ENCODE data around the gene FAM241A. TPM values are rescaled to one million over a fixed set of nuclear protein-coding genes. Genes with fewer than 3 reads are reported as not detected.

The FAM241A gene
- total and polyA plus RNA-seq, 2 of the 13 experiments (the other 11 are each of a cell fraction or from before 2014, with no cell fraction given) = 0.61 to 0.69 TPM

DNA sequence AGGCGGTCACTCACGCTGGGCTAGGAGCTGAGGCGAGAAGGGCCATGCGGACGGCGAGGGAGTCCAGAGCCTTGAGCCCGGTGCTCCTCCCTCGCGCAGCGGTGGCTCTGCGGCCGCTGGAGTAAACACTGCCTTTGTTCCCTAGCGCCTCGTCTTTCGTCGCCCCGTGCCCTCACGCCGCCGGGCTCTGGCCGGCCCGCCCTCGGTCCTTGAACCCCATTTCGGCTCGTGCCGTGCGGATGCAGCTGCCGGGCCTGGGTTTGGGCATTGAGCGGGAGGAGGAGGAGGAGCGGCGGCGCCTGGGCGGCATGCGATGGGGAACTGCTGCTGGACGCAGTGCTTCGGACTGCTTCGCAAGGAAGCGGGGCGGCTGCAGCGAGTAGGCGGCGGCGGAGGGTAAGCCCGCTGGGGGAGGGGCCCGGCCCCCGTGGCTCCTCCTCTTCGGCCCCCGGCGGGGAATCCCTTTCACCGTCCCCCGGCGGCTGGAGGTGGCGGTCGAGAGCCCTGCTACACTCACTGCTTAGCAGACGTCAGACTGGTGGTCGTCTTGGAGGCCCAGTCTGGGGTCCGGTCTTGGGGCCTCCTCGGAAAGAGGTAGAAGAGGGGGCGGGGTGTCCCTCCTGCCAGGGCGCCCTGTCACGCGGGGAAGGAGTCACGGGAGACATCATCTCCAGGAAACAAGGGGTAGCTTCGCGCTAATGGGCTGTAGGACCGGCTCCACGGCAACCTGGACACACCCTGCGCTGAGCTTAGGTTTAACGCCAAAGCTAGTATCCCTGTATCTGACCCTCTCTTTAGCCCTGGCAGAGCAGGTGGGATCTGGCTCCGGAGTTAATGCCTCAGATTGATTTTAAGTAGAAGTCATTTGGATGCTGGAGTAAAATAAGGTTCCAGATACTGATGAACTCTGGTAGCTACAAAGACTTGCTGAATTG is 86.8 kb downstream of the FAM241A start, which contains the start of gene AP1AR (continued):
- TF ChIP-seq HDAC6 (IDR thresholded peaks at IDR 0.05; ENCODE audit: low read depth, low read length) = no peak
- TF ChIP-seq IKZF1 (IDR thresholded peaks at IDR 0.05) = no peak
- peak; percentile 61; the same call in 1 of the 2 replicates for TF ChIP-seq ZBTB42 (CRISPR knock-in tag; IDR thresholded peaks at IDR 0.05)
- TF ChIP-seq, protein P1, sequence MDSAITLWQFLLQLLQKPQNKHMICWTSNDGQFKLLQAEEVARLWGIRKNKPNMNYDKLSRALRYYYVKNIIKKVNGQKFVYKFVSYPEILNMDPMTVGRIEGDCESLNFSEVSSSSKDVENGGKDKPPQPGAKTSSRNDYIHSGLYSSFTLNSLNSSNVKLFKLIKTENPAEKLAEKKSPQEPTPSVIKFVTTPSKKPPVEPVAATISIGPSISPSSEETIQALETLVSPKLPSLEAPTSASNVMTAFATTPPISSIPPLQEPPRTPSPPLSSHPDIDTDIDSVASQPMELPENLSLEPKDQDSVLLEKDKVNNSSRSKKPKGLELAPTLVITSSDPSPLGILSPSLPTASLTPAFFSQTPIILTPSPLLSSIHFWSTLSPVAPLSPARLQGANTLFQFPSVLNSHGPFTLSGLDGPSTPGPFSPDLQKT (CRISPR knock-in tag; IDR thresholded peaks at IDR 0.05; ENCODE audit: borderline replicate concordance) = no peak
- no peak for TF ChIP-seq ZNF552 (CRISPR knock-in tag; IDR thresholded peaks at IDR 0.05; ENCODE audit: borderline replicate concordance)
- TF ChIP-seq, protein P2, sequence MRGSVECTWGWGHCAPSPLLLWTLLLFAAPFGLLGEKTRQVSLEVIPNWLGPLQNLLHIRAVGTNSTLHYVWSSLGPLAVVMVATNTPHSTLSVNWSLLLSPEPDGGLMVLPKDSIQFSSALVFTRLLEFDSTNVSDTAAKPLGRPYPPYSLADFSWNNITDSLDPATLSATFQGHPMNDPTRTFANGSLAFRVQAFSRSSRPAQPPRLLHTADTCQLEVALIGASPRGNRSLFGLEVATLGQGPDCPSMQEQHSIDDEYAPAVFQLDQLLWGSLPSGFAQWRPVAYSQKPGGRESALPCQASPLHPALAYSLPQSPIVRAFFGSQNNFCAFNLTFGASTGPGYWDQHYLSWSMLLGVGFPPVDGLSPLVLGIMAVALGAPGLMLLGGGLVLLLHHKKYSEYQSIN (CRISPR knock-in tag; IDR thresholded peaks at IDR 0.05; ENCODE audit: borderline replicate concordance) = no peak
- no peak for TF ChIP-seq SIX1 (CRISPR knock-in tag; IDR thresholded peaks at IDR 0.05; ENCODE audit: borderline replicate concordance)
- no peak for TF ChIP-seq SOX13 (IDR thresholded peaks at IDR 0.05)
- TF ChIP-seq SOX13 (CRISPR knock-in tag; conservative IDR thresholded peaks at IDR 0.05 in 1 of 2, IDR thresholded peaks at IDR 0.05 in 1 of 2) = 0 out of 4 replicates have a peak, but pooled peaks of 1 of the 2 experiments have one; percentile 4
- TF ChIP-seq, protein P3, sequence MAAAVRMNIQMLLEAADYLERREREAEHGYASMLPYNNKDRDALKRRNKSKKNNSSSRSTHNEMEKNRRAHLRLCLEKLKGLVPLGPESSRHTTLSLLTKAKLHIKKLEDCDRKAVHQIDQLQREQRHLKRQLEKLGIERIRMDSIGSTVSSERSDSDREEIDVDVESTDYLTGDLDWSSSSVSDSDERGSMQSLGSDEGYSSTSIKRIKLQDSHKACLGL (CRISPR knock-in tag; IDR thresholded peaks at IDR 0.05) = peak; percentile 94
- no peak for TF ChIP-seq ZNF616 (CRISPR knock-in tag; IDR thresholded peaks at IDR 0.05; ENCODE audit: low read depth)
- TF ChIP-seq PAF1 (CRISPR knock-in tag; IDR thresholded peaks at IDR 0.05) = no peak
- TF ChIP-seq ZNF619 (CRISPR knock-in tag; IDR thresholded peaks at IDR 0.05) = peak; percentile 68
- TF ChIP-seq RBM39 (IDR thresholded peaks at IDR 0.05; ENCODE audit: low read depth, low read length, poor library complexity, severe bottlenecking) = peak; percentile 51
- TF ChIP-seq ZNF816 (CRISPR knock-in tag; IDR thresholded peaks at IDR 0.05; ENCODE audit: borderline replicate concordance) = 0 out of 2 replicates have a peak, but pooled peaks have one; percentile 29
- no peak for TF ChIP-seq MTA3 (CRISPR knock-in tag; IDR thresholded peaks at IDR 0.05)
- no peak for TF ChIP-seq NONO (IDR thresholded peaks at IDR 0.05)
- TF ChIP-seq NONO (CRISPR knock-in tag; conservative IDR thresholded peaks at IDR 0.05) = peak; percentile 30; the same call in 1 of the 2 replicates
- TF ChIP-seq, protein P4, sequence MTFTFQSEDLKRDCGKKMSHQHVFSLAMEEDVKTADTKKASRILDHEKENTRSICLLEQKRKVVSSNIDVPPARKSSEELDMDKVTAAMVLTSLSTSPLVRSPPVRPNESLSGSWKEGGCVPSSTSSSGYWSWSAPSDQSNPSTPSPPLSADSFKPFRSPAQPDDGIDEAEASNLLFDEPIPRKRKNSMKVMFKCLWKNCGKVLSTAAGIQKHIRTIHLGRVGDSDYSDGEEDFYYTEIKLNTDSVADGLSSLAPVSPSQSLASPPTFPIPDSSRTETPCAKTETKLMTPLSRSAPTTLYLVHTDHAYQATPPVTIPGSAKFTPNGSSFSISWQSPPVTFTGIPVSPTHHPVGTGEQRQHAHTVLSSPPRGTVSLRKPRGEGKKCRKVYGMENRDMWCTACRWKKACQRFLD (CRISPR knock-in tag; IDR thresholded peaks at IDR 0.05; ENCODE audit: borderline replicate concordance) = peak; percentile 71; the same call in 1 of the 2 replicates
- TF ChIP-seq, protein P5, sequence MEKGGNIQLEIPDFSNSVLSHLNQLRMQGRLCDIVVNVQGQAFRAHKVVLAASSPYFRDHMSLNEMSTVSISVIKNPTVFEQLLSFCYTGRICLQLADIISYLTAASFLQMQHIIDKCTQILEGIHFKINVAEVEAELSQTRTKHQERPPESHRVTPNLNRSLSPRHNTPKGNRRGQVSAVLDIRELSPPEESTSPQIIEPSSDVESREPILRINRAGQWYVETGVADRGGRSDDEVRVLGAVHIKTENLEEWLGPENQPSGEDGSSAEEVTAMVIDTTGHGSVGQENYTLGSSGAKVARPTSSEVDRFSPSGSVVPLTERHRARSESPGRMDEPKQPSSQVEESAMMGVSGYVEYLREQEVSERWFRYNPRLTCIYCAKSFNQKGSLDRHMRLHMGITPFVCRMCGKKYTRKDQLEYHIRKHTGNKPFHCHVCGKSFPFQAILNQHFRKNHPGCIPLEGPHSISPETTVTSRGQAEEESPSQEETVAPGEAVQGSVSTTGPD (CRISPR knock-in tag; IDR thresholded peaks at IDR 0.05) = no peak
- TF ChIP-seq TAF15 (IDR thresholded peaks at IDR 0.05; ENCODE audit: low read depth, low read length, poor library complexity, severe bottlenecking) = no peak
- TF ChIP-seq IKZF4 (CRISPR knock-in tag; IDR thresholded peaks at IDR 0.05; ENCODE audit: borderline replicate concordance, low read depth, not compliant biosample characterization) = no peak
- TF ChIP-seq ELF3 (CRISPR knock-in tag; IDR thresholded peaks at IDR 0.05) = no peak

Data from HepG2 (cell line).